Suprapubic skin (tissue), 4 donors: ENCODE results near the gene GUCY1A1. TPM values are rescaled to one million over a fixed set of nuclear protein-coding genes. Genes with fewer than 3 reads are reported as not detected.

Experiments used
- DNase-seq, 2 donors: peaks; one replicate each; pipeline ENCODE4 v3.0.0-alpha.2; 2019; ENCODE audit warnings: low spot score in 2 of 2
- H3K27ac ChIP-seq: fragments of 200-600 bp; sonication (generic); one replicate; pipeline ENCODE4 v1.5.1; 2019
- H3K27me3 ChIP-seq: fragments of 200-600 bp; sonication (generic); one replicate; pipeline ENCODE4 v1.5.1; 2019
- H3K36me3 ChIP-seq: fragments of 200-600 bp; sonication (generic); one replicate; pipeline ENCODE4 v1.5.1; 2019
- H3K4me1 ChIP-seq: fragments of 200-600 bp; sonication (generic); one replicate; pipeline ENCODE4 v1.5.1; 2019
- H3K4me3 ChIP-seq: fragments of 200-600 bp; sonication (generic); one replicate; pipeline ENCODE4 v1.5.1; 2019; ENCODE audit warnings: mild to moderate bottlenecking
- H3K9me3 ChIP-seq: fragments of 200-600 bp; sonication (generic); one replicate; pipeline ENCODE4 v1.5.1; 2019
- EP300 ChIP-seq: sonication (generic); formaldehyde crosslinking; IDR thresholded peaks from one replicate; pipeline ENCODE4 v1.6.1; 2017; ENCODE audit warnings: antibody characterized with exemption
- POLR2A ChIP-seq, 2 donors: fragments of 450-650 bp; IDR thresholded peaks; one replicate each; pipeline ENCODE4 v1.6.1; 2017; ENCODE audit warnings: antibody characterized with exemption in 2 of 2, mild to moderate bottlenecking in 2 of 2, moderate library complexity in 2 of 2
- POLR2AphosphoS5 ChIP-seq, 3 donors: sonication (generic); formaldehyde crosslinking; IDR thresholded peaks; one replicate each; pipeline ENCODE4 v1.6.1; 2017; ENCODE audit warnings: antibody characterized with exemption in 3 of 3
- WGBS: methylation state at CpG from one replicate; pipeline ENCODE4 v1.1.5; 2018; 5-methylcytosine and 5-hydroxymethylcytosine counted together
- total RNA-seq, 4 donors: library from RNA; depleted of rRNA; stranded (reverse); fragments of >200 nt; gene quantifications; one replicate each; pipeline ENCODE4 v1.1.0, GENCODE V29; 2016
- TF ChIP-seq, protein P1 (sequence below), 2 donors: fragments of 200-600 bp in 1 of 2; fragments of 450-650 bp in 1 of 2; sonication (generic) in 1 of 2; IDR thresholded peaks; one replicate each; pipeline ENCODE4 v1.5.1; 2016 to 2019; ENCODE audit warnings: antibody characterized with exemption in 2 of 2, mild to moderate bottlenecking in 1 of 2, moderate library complexity in 1 of 2

The GUCY1A1 gene
- total RNA-seq, 4 donors from 2014 or later, result 5.1 to 15.3 (median 8.9) TPM

DNA sequence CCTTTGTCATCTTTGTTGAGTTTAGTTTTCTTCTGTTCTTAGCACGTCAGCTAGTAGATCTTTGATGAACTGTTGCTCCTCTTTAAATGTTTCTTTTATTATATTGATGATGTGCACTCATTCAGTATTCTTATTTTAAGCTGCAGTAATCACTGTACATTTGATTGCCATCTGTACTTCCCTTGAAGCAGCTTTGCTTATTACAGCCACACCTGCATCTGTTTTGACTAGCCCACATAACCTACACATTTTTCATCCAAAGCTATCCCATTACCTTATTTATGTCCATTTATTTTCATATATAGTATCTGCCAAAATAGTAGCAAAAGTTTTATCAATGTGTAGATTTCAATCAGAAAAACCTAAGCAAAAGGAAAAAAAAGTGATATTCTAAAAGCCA is 68.3 kb downstream of the GUCY1A1 start:
- Histone ChIP-seq H3K4me3 (no peak overlapping the region), H3K9me3 (no peaks in the 10 kb centered on the region), H3K27ac (no peak overlapping the region), H3K27me3 (no peaks in the 10 kb centered on the region), H3K4me1 (no peaks in the 10 kb centered on the region), H3K36me3 (no peaks in the 10 kb centered on the region)
- 61% methylated on average over 1 of the region's 1 CpG for WGBS
- no peak for DNase-seq
- TF ChIP-seq EP300 (no peak), POLR2A (IDR thresholded peaks at IDR 0.05) (no peak), POLR2AphosphoS5 (IDR thresholded peaks at IDR 0.05) (no peak)
- TF ChIP-seq, protein P1, sequence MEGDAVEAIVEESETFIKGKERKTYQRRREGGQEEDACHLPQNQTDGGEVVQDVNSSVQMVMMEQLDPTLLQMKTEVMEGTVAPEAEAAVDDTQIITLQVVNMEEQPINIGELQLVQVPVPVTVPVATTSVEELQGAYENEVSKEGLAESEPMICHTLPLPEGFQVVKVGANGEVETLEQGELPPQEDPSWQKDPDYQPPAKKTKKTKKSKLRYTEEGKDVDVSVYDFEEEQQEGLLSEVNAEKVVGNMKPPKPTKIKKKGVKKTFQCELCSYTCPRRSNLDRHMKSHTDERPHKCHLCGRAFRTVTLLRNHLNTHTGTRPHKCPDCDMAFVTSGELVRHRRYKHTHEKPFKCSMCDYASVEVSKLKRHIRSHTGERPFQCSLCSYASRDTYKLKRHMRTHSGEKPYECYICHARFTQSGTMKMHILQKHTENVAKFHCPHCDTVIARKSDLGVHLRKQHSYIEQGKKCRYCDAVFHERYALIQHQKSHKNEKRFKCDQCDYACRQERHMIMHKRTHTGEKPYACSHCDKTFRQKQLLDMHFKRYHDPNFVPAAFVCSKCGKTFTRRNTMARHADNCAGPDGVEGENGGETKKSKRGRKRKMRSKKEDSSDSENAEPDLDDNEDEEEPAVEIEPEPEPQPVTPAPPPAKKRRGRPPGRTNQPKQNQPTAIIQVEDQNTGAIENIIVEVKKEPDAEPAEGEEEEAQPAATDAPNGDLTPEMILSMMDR (IDR thresholded peaks at IDR 0.05), result no peak

DNA sequence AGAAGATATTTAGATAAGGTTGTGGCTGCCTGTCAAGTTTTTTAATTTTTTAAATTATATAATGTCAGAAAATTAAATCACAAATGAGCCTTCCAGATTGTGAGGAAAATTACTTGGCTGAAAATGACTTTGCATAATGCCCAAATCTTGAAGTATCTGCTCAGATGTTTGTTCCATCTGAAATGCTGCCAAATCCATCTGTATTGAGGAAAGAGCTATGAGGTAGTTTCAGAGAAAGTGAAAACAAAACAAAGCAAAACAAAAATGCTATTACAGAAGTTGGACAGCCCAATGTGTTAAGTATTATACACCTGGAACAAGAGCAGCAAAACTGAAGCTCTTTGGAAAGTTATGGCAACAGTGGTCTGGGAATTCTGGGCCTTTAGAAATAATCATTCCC is 68.8 kb downstream of the GUCY1A1 start:
- no peaks in the 10 kb centered on the region for H3K9me3 ChIP-seq
- no peaks in the 10 kb centered on the region for H3K27me3 ChIP-seq
- no peak for DNase-seq
- no peaks in the 10 kb centered on the region for H3K4me1 ChIP-seq
- TF ChIP-seq POLR2AphosphoS5 (IDR thresholded peaks at IDR 0.05) (no peak), EP300 (no peak), POLR2A (IDR thresholded peaks at IDR 0.05) (no peak)
- TF ChIP-seq, protein P1 (IDR thresholded peaks at IDR 0.05), result no peak
- H3K36me3 ChIP-seq, result no peaks in the 10 kb centered on the region
- no peak overlapping the region for H3K27ac ChIP-seq
- H3K4me3 ChIP-seq, result no peak overlapping the region

DNA sequence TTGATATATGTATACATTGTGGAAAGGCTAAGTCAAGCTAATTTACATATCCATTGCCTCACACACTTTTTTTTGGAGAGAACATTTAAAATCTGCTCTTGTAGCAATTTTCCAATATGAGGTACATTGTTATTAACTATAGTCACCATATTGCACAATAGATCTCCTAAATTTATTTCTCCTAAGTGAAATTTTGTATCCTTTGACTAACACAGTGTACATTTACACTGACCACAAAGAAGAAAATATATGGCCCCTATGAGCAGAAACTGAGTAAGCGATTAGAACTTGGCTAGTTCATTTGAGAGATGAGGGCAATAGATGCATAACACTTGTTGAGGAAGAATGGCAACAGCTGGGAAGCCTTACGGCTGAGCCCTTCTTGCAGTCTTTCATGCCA is 71.9 kb downstream of the GUCY1A1 start:
- Histone ChIP-seq H3K27ac (no peak overlapping the region), H3K36me3 (no peaks in the 10 kb centered on the region), H3K27me3 (no peaks in the 10 kb centered on the region), H3K9me3 (no peaks in the 10 kb centered on the region), H3K4me1 (no peaks in the 10 kb centered on the region), H3K4me3 (no peak overlapping the region)
- WGBS, result 87% methylated on average over 2 of the region's 2 CpGs
- TF ChIP-seq POLR2A (IDR thresholded peaks at IDR 0.05) (no peak), POLR2AphosphoS5 (IDR thresholded peaks at IDR 0.05) (no peak), EP300 (no peak)
- TF ChIP-seq, protein P1 (IDR thresholded peaks at IDR 0.05), result no peak
- DNase-seq, result no peak

DNA sequence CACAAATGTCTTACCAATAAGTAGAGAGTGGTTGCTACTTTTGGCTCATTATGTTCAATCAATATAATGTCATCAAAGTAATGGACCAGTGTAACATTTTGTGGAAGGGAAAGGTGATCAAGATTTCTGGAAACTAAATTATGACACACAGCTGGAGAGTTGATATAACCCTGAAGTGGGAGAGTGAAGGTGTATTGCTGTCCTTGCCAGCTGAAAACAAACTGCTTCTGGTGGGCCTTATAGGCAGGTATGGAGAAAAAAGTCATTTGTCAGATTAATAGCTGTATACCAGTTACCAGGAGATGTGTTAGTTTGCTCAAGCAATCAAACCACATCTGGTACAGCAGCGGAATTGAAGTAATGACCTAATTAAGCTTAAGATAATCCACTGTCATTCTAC is 74.9 kb downstream of the GUCY1A1 start:
- Histone ChIP-seq H3K27me3 (no peaks in the 10 kb centered on the region), H3K36me3 (no peaks in the 10 kb centered on the region), H3K4me1 (no peaks in the 10 kb centered on the region), H3K4me3 (no peak overlapping the region), H3K9me3 (no peaks in the 10 kb centered on the region), H3K27ac (no peak overlapping the region)
- TF ChIP-seq, protein P1 (IDR thresholded peaks at IDR 0.05), result no peak
- TF ChIP-seq POLR2A (IDR thresholded peaks at IDR 0.05) (no peak), EP300 (no peak), POLR2AphosphoS5 (IDR thresholded peaks at IDR 0.05) (no peak)
- WGBS, result 96% methylated on average over 1 of the region's 1 CpG
- DNase-seq, result no peak

DNA sequence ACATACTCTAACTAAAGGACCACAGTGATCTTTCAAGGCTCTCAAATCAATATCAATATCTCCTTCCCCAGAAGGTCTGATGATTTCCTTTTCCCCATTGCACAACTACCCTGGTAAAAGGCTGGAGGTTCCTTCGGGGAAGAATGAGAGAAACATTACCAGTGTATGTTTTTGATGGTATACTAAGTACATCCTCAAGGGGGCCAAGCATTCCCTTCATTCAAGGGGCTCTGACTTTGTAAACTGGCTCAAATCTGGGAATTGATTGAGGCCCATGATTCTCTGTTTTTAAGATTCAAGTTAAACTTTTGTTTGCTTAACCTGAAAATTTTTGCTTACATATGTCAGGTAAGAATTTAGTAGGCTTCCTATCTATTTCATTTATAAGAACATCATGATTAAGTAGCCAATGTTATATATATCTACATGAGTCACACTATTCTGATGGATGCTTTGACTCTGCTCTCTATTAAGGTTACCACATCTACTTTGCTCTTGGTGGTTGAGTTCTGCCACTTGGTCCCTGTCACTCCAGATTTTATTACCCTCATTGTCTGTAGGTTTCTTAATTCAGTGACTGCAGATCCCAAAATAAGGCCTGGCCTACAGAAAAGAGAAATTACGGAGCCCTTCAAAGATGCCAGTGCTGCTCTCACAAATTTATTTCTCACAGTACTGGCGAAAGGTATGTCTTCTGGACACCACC is 75.8 kb downstream of the GUCY1A1 start:
- no peak overlapping the region for H3K27ac ChIP-seq
- H3K4me3 ChIP-seq, result no peak overlapping the region
- H3K36me3 ChIP-seq, result no peaks in the 10 kb centered on the region
- TF ChIP-seq POLR2A (IDR thresholded peaks at IDR 0.05) (no peak), EP300 (no peak), POLR2AphosphoS5 (IDR thresholded peaks at IDR 0.05) (no peak)
- TF ChIP-seq, protein P1 (IDR thresholded peaks at IDR 0.05), result no peak
- no peaks in the 10 kb centered on the region for H3K9me3 ChIP-seq
- 73% methylated on average over 3 of the region's 3 CpGs for WGBS
- no peaks in the 10 kb centered on the region for H3K27me3 ChIP-seq
- H3K4me1 ChIP-seq, result no peaks in the 10 kb centered on the region
- DNase-seq, result no peak
